SK-N-SH (cell line): ENCODE results near the gene LMNB1. TPM values are rescaled to one million over a fixed set of nuclear protein-coding genes. Genes with fewer than 3 reads are reported as not detected.

ENCODE experiments used
- CTCF ChIA-PET: fragments of 300-600, 350-600 bp; formaldehyde crosslinking; extraction: SDS; loops from one replicate; lab custom pipeline; 2021; lab: Yijun Ruan, JAX
- POLR2A ChIA-PET: fragments of 350-600 bp; sonication (Branson Sonifier 250); formaldehyde crosslinking; extraction: SDS; loops from one replicate; lab custom pipeline; 2020; ENCODE audit warnings: antibody characterized with exemption, inconsistent platforms; lab: Yijun Ruan, JAX
- DNase-seq: peaks from one replicate; pipeline ENCODE4 v3.0.0; 2012
- H2AFZ ChIP-seq: fragments of 200-600 bp; sonication (generic); 2 replicates; pipeline ENCODE4 v1.8.1; 2016; ENCODE audit warnings: antibody characterized with exemption, mild to moderate bottlenecking, low read depth
- H3F3A ChIP-seq: fragments of 200-600 bp; sonication (generic); replicated peaks from 2 replicates; pipeline ENCODE3; 2016; ENCODE audit warnings: antibody characterized with exemption, mild to moderate bottlenecking; ENCODE audit not compliant: insufficient read depth
- H3K27ac ChIP-seq, 2 experiments: fragments of 200-500 bp in 1 of 2; fragments of 200-600 bp in 1 of 2; sonication (Bioruptor generic) in 1 of 2; sonication (generic), shearing (Covaris generic) in 1 of 2; 2 replicates each; pipeline versions ENCODE4 v1.5.1 to v1.6.1; 2014 to 2016; ENCODE audit warnings: low read depth in 2 of 2, inconsistent platforms in 1 of 2, low read length in 1 of 2, mild to moderate bottlenecking in 1 of 2, mixed read lengths in 1 of 2
- H3K27me3 ChIP-seq: fragments of 200-600 bp; sonication (generic), shearing (Covaris generic); 2 replicates; pipeline ENCODE4 v1.6.1; 2016; ENCODE audit warnings: mixed run types; ENCODE audit not compliant: insufficient read depth
- H3K36me3 ChIP-seq, 2 experiments: fragments of 200-500 bp in 1 of 2; fragments of 200-600 bp in 1 of 2; sonication (Bioruptor generic) in 1 of 2; sonication (generic) in 1 of 2; replicated peaks in 1 of 2; 2 replicates each; pipeline versions ENCODE3 to v1.5.1; 2014 to 2016; ENCODE audit warnings: low read length in 1 of 2, mild to moderate bottlenecking in 1 of 2; ENCODE audit not compliant: insufficient read depth in 2 of 2, control insufficient read depth in 1 of 2
- H3K4me1 ChIP-seq, 2 experiments: fragments of 200-500 bp in 1 of 2; fragments of 200-600 bp in 1 of 2; sonication (Bioruptor generic) in 1 of 2; sonication (generic), shearing (Covaris generic) in 1 of 2; 2 replicates each; pipeline versions ENCODE4 v1.5.1 to v1.6.1; 2014 to 2016; ENCODE audit warnings: low read depth in 1 of 2, low read length in 1 of 2, mixed run types in 1 of 2; ENCODE audit not compliant: insufficient read depth in 2 of 2, control insufficient read depth in 1 of 2
- H3K4me2 ChIP-seq: fragments of 200-600 bp; sonication (generic), shearing (Covaris generic); 2 replicates; pipeline ENCODE4 v1.6.1; 2017; ENCODE audit warnings: mixed run types
- H3K4me3 ChIP-seq, 2 experiments: fragments of 200-500 bp in 1 of 2; fragments of 200-600 bp in 1 of 2; sonication (Bioruptor generic) in 1 of 2; sonication (generic), shearing (Covaris generic) in 1 of 2; 2 replicates each; pipeline versions ENCODE4 v1.5.1 to v1.8.1; 2014 to 2016; ENCODE audit warnings: low read depth in 2 of 2, inconsistent platforms in 1 of 2, low read length in 1 of 2, mild to moderate bottlenecking in 1 of 2, mixed read lengths in 1 of 2, moderate library complexity in 1 of 2
- H3K79me2 ChIP-seq: fragments of 200-600 bp; sonication (generic); 2 replicates; pipeline ENCODE4 v1.8.1; 2017; ENCODE audit warnings: mild to moderate bottlenecking; ENCODE audit not compliant: insufficient read depth
- H3K9ac ChIP-seq: fragments of 200-600 bp; sonication (generic); 2 replicates; pipeline ENCODE4 v1.6.1; 2017; ENCODE audit warnings: mixed run types
- H3K9me2 ChIP-seq: fragments of 200-600 bp; sonication (generic); 2 replicates; pipeline ENCODE4 v1.6.1; 2017; ENCODE audit warnings: mixed run types
- H3K9me3 ChIP-seq: fragments of 200-600 bp; sonication (generic); 2 replicates; pipeline ENCODE4 v1.6.1; 2017; ENCODE audit warnings: mixed run types, mild to moderate bottlenecking, moderate library complexity
- H4K20me1 ChIP-seq: fragments of 200-600 bp; sonication (generic); 2 replicates; pipeline ENCODE4 v1.6.1; 2017; ENCODE audit warnings: mild to moderate bottlenecking, mixed run types; ENCODE audit not compliant: insufficient read depth
- CHD2 ChIP-seq: fragments of 150-350 bp; IDR thresholded peaks from 2 replicates; pipeline ENCODE4 v1.6.1; 2018; ENCODE audit warnings: low read length; ENCODE audit not compliant: partially characterized antibody
- FOSL2 ChIP-seq: IDR thresholded peaks from 2 replicates; pipeline ENCODE4 v1.4.0; 2012; ENCODE audit warnings: low read depth, mild to moderate bottlenecking, moderate library complexity, borderline replicate concordance
- FOXM1 ChIP-seq: IDR thresholded peaks from 2 replicates; pipeline ENCODE4 v1.4.0; 2012; ENCODE audit warnings: low read depth, mild to moderate bottlenecking
- GATA2 ChIP-seq: sonication (generic); formaldehyde crosslinking; IDR thresholded peaks from 2 replicates; pipeline ENCODE4 v1.5.0; 2020; ENCODE audit warnings: mild to moderate bottlenecking, missing genetic modification reagents
- MEF2A ChIP-seq: IDR thresholded peaks from 2 replicates; pipeline ENCODE4 v1.4.0; 2012; ENCODE audit warnings: low read depth, borderline replicate concordance
- NFIC ChIP-seq: IDR thresholded peaks from 2 replicates; pipeline ENCODE4 v1.4.0; 2012; ENCODE audit warnings: borderline replicate concordance
- NRF1 ChIP-seq: IDR thresholded peaks from 2 replicates; pipeline ENCODE4 v1.6.1; 2012; ENCODE audit warnings: low read depth, mild to moderate bottlenecking, low read length
- POLR2AphosphoS5 ChIP-seq: IDR thresholded peaks from 2 replicates; pipeline ENCODE4 v1.6.1; 2012; ENCODE audit warnings: low read depth, low read length
- SMC3 ChIP-seq: IDR thresholded peaks from 2 replicates; pipeline ENCODE4 v1.6.1; 2012; ENCODE audit warnings: low read depth, low read length, improper control_type of control experiment
- WGBS: methylation state at CpG from one replicate; pipeline ENCODE4 v1.1.6; 2017; ENCODE audit warnings: low lambda C conversion rate; 5-methylcytosine and 5-hydroxymethylcytosine counted together
- polyA plus RNA-seq, 3 experiments: library from polyadenylated mRNA; depleted of rRNA; stranded (reverse); fragments of >200 nt; gene quantifications; 2 replicates each; pipeline ENCODE4 v1.2.3, GENCODE V29; 2012
- TF ChIP-seq, protein P1 (sequence below): IDR thresholded peaks from 2 replicates; pipeline ENCODE4 v1.4.0; 2012; ENCODE audit warnings: low read depth
- TF ChIP-seq, protein P2 (sequence below): IDR thresholded peaks from 2 replicates; pipeline ENCODE4; 2012
- TF ChIP-seq, protein P3 (sequence below): IDR thresholded peaks from 2 replicates; pipeline ENCODE4 v1.4.0; 2012; ENCODE audit warnings: low read depth, borderline replicate concordance
- TF ChIP-seq, protein P4 (sequence below): IDR thresholded peaks from 2 replicates; pipeline ENCODE4 v1.6.1; 2012; ENCODE audit warnings: mild to moderate bottlenecking, low read depth, low read length, moderate library complexity

Gene LMNB1
- polyA plus RNA-seq, 1 of the 3 experiments (the other 2 are of a cell fraction), result 34.9 TPM

DNA sequence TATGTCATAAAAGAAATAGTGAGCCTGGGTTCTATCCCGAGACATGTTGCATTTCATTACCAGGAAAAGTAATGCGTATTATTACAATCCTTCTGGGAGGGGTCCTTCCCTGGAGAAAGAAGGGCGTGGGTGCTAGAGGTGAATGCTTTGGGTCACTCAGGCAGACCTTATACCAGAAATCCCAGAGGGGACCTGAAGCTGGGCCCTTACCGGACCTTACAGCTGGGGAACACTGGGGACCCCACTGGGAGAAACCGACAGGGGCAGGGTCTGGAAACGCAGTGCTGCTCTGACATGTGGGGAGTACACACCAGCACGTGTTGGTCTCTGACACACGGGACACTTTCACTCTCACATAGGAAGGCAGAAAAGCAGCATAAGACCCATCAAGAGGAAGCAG is 71.3 kb downstream of the LMNB1 start:
- Histone ChIP-seq H3K36me3 (no peaks in the 10 kb centered on the region), H3K4me3 (no peak overlapping the region), H3K4me1 (peaks cover 0 to 22% of the 10 kb centered on the region in 2 experiments; a peak in 3 of 4 replicates), H3K4me2 (no peak overlapping the region), H3F3A (no peaks in the 10 kb centered on the region), H4K20me1 (no peaks in the 10 kb centered on the region), H3K9ac (no peak overlapping the region), H3K79me2 (no peaks in the 10 kb centered on the region), H3K27ac (no peak overlapping the region; a peak in 1 of 4 replicates), H3K9me2 (no peaks in the 10 kb centered on the region), H2AFZ (no peak overlapping the region), H3K9me3 (no peaks in the 10 kb centered on the region), H3K27me3 (no peaks in the 10 kb centered on the region)
- 98% methylated on average over 7 of the region's 8 CpGs for WGBS
- POLR2A ChIA-PET, result no interaction called here
- CTCF ChIA-PET, result interaction anchor here (1.1 to 1.7 kb wide), 3 partner anchors 17 to 386 kb away, joined by 3 to 5 read pairs (median 5); no protein-coding TSS in a partner anchor
- no peak for DNase-seq
- TF ChIP-seq NRF1, result no peak
- TF ChIP-seq, protein P1, sequence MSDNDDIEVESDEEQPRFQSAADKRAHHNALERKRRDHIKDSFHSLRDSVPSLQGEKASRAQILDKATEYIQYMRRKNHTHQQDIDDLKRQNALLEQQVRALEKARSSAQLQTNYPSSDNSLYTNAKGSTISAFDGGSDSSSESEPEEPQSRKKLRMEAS, result no peak
- TF ChIP-seq GATA2 (CRISPR knock-in tag), result no peak
- TF ChIP-seq NFIC, result no peak
- TF ChIP-seq, protein P2, sequence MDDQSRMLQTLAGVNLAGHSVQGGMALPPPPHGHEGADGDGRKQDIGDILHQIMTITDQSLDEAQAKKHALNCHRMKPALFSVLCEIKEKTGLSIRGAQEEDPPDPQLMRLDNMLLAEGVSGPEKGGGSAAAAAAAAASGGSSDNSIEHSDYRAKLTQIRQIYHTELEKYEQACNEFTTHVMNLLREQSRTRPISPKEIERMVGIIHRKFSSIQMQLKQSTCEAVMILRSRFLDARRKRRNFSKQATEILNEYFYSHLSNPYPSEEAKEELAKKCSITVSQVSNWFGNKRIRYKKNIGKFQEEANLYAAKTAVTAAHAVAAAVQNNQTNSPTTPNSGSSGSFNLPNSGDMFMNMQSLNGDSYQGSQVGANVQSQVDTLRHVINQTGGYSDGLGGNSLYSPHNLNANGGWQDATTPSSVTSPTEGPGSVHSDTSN, result no peak
- TF ChIP-seq FOXM1, result no peak
- no peak for TF ChIP-seq MEF2A
- no peak for TF ChIP-seq SMC3
- TF ChIP-seq FOSL2, result no peak
- no peak for TF ChIP-seq CHD2
- TF ChIP-seq, protein P3, sequence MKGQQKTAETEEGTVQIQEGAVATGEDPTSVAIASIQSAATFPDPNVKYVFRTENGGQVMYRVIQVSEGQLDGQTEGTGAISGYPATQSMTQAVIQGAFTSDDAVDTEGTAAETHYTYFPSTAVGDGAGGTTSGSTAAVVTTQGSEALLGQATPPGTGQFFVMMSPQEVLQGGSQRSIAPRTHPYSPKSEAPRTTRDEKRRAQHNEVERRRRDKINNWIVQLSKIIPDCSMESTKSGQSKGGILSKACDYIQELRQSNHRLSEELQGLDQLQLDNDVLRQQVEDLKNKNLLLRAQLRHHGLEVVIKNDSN, result no peak
- TF ChIP-seq, protein P4, sequence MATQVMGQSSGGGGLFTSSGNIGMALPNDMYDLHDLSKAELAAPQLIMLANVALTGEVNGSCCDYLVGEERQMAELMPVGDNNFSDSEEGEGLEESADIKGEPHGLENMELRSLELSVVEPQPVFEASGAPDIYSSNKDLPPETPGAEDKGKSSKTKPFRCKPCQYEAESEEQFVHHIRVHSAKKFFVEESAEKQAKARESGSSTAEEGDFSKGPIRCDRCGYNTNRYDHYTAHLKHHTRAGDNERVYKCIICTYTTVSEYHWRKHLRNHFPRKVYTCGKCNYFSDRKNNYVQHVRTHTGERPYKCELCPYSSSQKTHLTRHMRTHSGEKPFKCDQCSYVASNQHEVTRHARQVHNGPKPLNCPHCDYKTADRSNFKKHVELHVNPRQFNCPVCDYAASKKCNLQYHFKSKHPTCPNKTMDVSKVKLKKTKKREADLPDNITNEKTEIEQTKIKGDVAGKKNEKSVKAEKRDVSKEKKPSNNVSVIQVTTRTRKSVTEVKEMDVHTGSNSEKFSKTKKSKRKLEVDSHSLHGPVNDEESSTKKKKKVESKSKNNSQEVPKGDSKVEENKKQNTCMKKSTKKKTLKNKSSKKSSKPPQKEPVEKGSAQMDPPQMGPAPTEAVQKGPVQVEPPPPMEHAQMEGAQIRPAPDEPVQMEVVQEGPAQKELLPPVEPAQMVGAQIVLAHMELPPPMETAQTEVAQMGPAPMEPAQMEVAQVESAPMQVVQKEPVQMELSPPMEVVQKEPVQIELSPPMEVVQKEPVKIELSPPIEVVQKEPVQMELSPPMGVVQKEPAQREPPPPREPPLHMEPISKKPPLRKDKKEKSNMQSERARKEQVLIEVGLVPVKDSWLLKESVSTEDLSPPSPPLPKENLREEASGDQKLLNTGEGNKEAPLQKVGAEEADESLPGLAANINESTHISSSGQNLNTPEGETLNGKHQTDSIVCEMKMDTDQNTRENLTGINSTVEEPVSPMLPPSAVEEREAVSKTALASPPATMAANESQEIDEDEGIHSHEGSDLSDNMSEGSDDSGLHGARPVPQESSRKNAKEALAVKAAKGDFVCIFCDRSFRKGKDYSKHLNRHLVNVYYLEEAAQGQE, result no peak
- TF ChIP-seq POLR2AphosphoS5, result no peak
